HL-60 (cell line): Measurements from ENCODE around the gene DIDO1.

Source experiments
- DNase-seq, 2 experiments: peaks; one replicate each; pipeline ENCODE4 v3.0.0-alpha.2; 2010 to 2020; ENCODE audit warnings: low read depth in 1 of 2, low spot score in 1 of 2
- H3K27ac ChIP-seq: fragments of 250-450 bp; sonication (Bioruptor Pico); replicated peaks from 2 replicates; pipeline ENCODE4 v1.5.1; 2020; ENCODE audit warnings: mild to moderate bottlenecking, moderate library complexity
- H3K27me3 ChIP-seq: fragments of 250-450 bp; sonication (Bioruptor Pico); 2 replicates; pipeline ENCODE4 v1.5.1; 2021; ENCODE audit warnings: mild to moderate bottlenecking, moderate library complexity; ENCODE audit not compliant: insufficient read depth, poor library complexity, severe bottlenecking
- H3K4me3 ChIP-seq: replicated peaks from 2 replicates; pipeline ENCODE4 v1.5.1; 2011; ENCODE audit warnings: mild to moderate bottlenecking, control low read depth, low read length; ENCODE audit not compliant: insufficient read depth
- GABPA ChIP-seq: IDR thresholded peaks from 2 replicates; pipeline ENCODE4 v1.6.1; 2012; ENCODE audit warnings: low read depth
- POLR2AphosphoS5 ChIP-seq: IDR thresholded peaks from 2 replicates; pipeline ENCODE4 v1.6.1; 2012; ENCODE audit warnings: low read depth
- REST ChIP-seq: IDR thresholded peaks from 2 replicates; pipeline ENCODE4 v1.6.1; 2012; ENCODE audit warnings: low read depth; ENCODE audit not compliant: insufficient replicate concordance
- SPI1 ChIP-seq: IDR thresholded peaks from 2 replicates; pipeline ENCODE4 v1.6.1; 2012; ENCODE audit warnings: low read depth, mild to moderate bottlenecking, borderline replicate concordance
- TF ChIP-seq, protein P1 (sequence below): IDR thresholded peaks from one replicate; pipeline ENCODE4 v1.5.1; 2011; ENCODE audit warnings: low read length, control low read depth, inconsistent platforms; ENCODE audit not compliant: insufficient read depth

DIDO1 gene

GRCh38 chr20:62884556-62884955, 41.7 kb downstream of the DIDO1 start:
- TF ChIP-seq REST: no peak
- TF ChIP-seq SPI1: no peak
- TF ChIP-seq GABPA: no peak
- TF ChIP-seq POLR2AphosphoS5: no peak
- TF ChIP-seq, protein P1, sequence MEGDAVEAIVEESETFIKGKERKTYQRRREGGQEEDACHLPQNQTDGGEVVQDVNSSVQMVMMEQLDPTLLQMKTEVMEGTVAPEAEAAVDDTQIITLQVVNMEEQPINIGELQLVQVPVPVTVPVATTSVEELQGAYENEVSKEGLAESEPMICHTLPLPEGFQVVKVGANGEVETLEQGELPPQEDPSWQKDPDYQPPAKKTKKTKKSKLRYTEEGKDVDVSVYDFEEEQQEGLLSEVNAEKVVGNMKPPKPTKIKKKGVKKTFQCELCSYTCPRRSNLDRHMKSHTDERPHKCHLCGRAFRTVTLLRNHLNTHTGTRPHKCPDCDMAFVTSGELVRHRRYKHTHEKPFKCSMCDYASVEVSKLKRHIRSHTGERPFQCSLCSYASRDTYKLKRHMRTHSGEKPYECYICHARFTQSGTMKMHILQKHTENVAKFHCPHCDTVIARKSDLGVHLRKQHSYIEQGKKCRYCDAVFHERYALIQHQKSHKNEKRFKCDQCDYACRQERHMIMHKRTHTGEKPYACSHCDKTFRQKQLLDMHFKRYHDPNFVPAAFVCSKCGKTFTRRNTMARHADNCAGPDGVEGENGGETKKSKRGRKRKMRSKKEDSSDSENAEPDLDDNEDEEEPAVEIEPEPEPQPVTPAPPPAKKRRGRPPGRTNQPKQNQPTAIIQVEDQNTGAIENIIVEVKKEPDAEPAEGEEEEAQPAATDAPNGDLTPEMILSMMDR: no peak
- no peaks in the 10 kb centered on the region for H3K27me3 ChIP-seq
- H3K4me3 ChIP-seq: no peak overlapping the region
- no peak overlapping the region for H3K27ac ChIP-seq
- no peak for DNase-seq

DNA sequence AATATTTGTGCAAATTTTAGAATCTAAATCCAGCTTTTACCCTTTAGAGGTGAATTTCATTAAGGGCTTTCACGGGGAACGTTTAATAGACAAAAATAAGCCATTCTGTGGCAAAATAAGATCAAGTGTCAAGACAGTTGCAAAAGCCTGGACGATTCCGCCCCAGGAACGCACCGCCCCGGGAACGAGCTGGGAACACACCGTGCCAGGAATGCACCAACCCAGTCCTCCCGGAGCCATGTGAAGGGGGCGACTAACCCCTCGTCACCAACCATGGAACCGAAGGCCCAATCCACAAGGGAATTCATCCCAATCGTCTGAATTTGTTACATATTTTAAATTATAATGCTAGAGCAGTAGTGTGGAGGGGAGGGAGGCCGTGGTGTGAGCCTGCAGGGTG, 43.9 kb downstream of the DIDO1 start:
- Histone ChIP-seq H3K27ac (no peak overlapping the region), H3K4me3 (no peak overlapping the region), H3K27me3 (no peaks in the 10 kb centered on the region)
- DNase-seq: no peak
- TF ChIP-seq GABPA (no peak), SPI1 (no peak), REST (no peak), POLR2AphosphoS5 (no peak)
- TF ChIP-seq, protein P1: no peak

DNA sequence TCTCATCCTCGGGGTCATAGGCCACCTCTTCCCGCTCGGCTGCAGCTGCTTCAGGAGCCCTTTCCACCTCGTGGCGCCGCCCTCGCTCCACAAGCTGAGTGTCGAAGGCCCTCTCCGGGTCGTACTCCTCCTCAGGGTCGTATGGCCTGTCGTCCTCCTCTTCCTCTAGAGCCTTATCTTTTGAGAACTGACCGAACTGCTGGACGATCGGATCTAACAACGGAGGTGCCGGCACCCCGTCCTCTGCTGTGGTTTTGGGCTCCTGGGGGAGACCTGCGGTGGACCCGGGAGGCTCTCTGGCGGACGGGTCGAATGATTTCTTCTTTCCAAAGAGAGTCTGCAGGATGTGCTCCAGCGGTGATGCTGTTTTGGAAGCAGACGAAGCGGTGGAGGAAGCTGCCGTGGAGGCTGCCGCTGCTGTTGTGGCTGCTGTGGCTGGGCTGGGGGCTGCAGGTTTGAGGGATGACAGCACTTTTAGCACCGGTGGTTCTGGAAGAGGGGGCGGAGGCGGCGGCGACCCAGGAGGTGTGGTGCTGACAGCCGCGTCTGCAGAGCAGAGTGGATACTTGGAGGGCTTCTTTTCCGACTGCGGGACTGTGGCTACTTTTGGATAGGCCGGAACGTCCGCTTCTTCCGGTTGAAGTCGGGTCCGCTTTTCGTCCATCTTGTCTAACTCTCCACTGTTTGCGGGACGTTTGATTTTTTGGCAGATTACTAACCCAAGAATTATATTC, 44.5 kb downstream of the DIDO1 start:
- DNase-seq: no peak
- no peak overlapping the region for H3K27ac ChIP-seq

More for the DNA sequence above, 44.5 kb downstream of the DIDO1 start:
- Histone ChIP-seq H3K27me3 (no peaks in the 10 kb centered on the region), H3K4me3 (no peak overlapping the region)
- TF ChIP-seq REST: no peak
- TF ChIP-seq SPI1: no peak
- no peak for TF ChIP-seq GABPA
- no peak for TF ChIP-seq POLR2AphosphoS5
- TF ChIP-seq, protein P1: no peak
